Measurements from ENCODE around the gene NSUN4.
"Not testable (repeated sequence)": the region's sequence is repeated elsewhere in the genome, so short reads cannot be mapped to it uniquely, and the experiment has no call there.

GRCh38 chr1:46367701-46368100 is 27.1 kb downstream of the NSUN4 start:
- TF ChIP-seq, protein P1, sequence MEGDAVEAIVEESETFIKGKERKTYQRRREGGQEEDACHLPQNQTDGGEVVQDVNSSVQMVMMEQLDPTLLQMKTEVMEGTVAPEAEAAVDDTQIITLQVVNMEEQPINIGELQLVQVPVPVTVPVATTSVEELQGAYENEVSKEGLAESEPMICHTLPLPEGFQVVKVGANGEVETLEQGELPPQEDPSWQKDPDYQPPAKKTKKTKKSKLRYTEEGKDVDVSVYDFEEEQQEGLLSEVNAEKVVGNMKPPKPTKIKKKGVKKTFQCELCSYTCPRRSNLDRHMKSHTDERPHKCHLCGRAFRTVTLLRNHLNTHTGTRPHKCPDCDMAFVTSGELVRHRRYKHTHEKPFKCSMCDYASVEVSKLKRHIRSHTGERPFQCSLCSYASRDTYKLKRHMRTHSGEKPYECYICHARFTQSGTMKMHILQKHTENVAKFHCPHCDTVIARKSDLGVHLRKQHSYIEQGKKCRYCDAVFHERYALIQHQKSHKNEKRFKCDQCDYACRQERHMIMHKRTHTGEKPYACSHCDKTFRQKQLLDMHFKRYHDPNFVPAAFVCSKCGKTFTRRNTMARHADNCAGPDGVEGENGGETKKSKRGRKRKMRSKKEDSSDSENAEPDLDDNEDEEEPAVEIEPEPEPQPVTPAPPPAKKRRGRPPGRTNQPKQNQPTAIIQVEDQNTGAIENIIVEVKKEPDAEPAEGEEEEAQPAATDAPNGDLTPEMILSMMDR (IDR thresholded peaks at IDR 0.05), result not testable (repeated sequence)
- not testable (repeated sequence) for TF ChIP-seq POLR2AphosphoS5 (IDR thresholded peaks at IDR 0.05; ENCODE audit: low read depth, low read length); REST (IDR thresholded peaks at IDR 0.05; ENCODE audit: insufficient read depth in 1 of 2, low read depth in 2 of 2, low read length in 1 of 2); SIN3A (IDR thresholded peaks at IDR 0.05; ENCODE audit: borderline replicate concordance, insufficient read depth, low read depth, low read length); TCF7L2 (IDR thresholded peaks at IDR 0.05; ENCODE audit: low read depth, low read length)
